T-helper 17 cell (primary cell): ENCODE results near the gene FBXL2. TPM values are rescaled to one million over a fixed set of nuclear protein-coding genes. Genes with fewer than 3 reads are reported as not detected.
A peak's percentile ranks its signal among the peaks of the same experiment; 100 is the strongest.
"Not testable (repeated sequence)": the region's sequence is repeated elsewhere in the genome, so short reads cannot be mapped to it uniquely, and the experiment has no call there.

Source experiments
- ATAC-seq: fragments of 150-1000 bp; cut with Tn5 transposase; 2 replicates; pipeline ENCODE4 v1.10.0; 2021; ENCODE audit warnings: mild to moderate bottlenecking, moderate library complexity
- DNase-seq, 3 donors: peaks; one replicate each; pipeline versions ENCODE4 v3.0.0 to v3.0.0-alpha.2; 2020 to 2021
- H3K9me3 ChIP-seq: one replicate; pipeline ENCODE4 v1.7.0; 2013; ENCODE audit warnings: low read length, mild to moderate bottlenecking; ENCODE audit not compliant: control insufficient read depth, poor library complexity, severe bottlenecking
- H3K27ac Mint-ChIP-seq: one replicate; pipeline ENCODE4 v1.8.0; 2022; ENCODE audit warnings: mild to moderate bottlenecking, moderate library complexity, mixed read lengths
- H3K27me3 Mint-ChIP-seq: one replicate; pipeline ENCODE4 v1.8.0; 2022; ENCODE audit warnings: mixed read lengths
- H3K36me3 Mint-ChIP-seq: one replicate; pipeline ENCODE4 v1.8.0; 2022; ENCODE audit warnings: low read depth, mixed read lengths
- H3K4me1 Mint-ChIP-seq: one replicate; pipeline ENCODE4 v1.8.0; 2022; ENCODE audit warnings: mild to moderate bottlenecking, mixed read lengths
- H3K4me3 Mint-ChIP-seq: one replicate; pipeline ENCODE4 v1.8.0; 2022; ENCODE audit warnings: mild to moderate bottlenecking, moderate library complexity, mixed read lengths
- total RNA-seq, 4 donors: library from RNA in 2 of 4; stranded (reverse) in 2 of 4; gene quantifications; one replicate each; pipeline ENCODE4 v1.2.3 and lab custom pipeline; 2022 to 2026

FBXL2 gene
- total RNA-seq, 2 donors from 2014 or later: not detected

DNA sequence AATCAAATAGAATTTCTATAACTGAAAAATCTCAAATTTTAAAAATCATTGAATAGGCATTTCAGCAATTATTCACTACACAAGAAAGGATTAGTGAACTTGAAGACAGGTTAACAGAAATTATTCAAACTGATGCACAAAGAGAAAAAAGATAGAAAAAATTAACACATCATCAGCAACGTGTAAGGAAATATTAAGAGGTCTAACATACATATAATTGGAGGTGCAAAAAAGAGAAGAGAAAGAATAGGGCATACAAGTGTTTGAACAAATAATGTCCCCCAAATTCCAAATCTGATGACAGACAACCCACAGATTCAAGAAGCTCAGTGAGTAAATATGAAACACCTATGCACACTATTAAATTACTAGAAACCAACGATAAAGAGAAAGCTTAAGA lies 57.1 kb downstream of the FBXL2 start:
- DNase-seq (no peak), ATAC-seq (no peak)
- peaks cover 3% of the 10 kb centered on the region for H3K36me3 Mint-ChIP-seq
- no peaks in the 10 kb centered on the region for H3K27me3 Mint-ChIP-seq
- H3K4me1 Mint-ChIP-seq: no peaks in the 10 kb centered on the region
- H3K9me3 ChIP-seq: peaks cover 2% of the 10 kb centered on the region
- H3K4me3 Mint-ChIP-seq: no peak overlapping the region
- no peak overlapping the region for H3K27ac Mint-ChIP-seq

DNA sequence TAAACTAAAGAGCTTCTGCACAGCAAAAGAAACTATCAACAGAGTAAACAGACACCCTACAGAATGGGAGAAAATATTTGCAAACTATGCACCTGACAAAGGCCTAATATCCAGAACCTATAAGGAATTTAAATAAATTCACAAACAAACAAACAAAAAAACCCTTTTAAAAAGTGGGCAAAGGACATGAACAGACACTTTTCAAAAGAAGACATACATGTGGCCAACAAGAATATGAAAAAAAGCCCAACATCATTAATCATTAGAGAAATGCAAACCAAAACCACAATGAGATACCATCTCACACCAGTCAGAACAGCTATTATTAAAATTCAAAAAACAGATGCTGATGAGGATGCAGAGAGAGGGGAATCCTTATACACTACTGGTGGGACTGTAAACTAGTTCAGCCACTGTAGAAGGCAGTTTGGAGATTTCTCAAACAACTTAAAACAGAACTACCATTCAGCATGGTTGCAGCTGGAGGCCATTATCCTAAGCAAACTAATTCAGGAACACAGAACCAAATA lies 61.8 kb downstream of the FBXL2 start:
- not testable (repeated sequence) for DNase-seq, H3K27ac Mint-ChIP-seq, H3K27me3 Mint-ChIP-seq, H3K36me3 Mint-ChIP-seq, ATAC-seq, H3K4me1 Mint-ChIP-seq, H3K9me3 ChIP-seq, H3K4me3 Mint-ChIP-seq

DNA sequence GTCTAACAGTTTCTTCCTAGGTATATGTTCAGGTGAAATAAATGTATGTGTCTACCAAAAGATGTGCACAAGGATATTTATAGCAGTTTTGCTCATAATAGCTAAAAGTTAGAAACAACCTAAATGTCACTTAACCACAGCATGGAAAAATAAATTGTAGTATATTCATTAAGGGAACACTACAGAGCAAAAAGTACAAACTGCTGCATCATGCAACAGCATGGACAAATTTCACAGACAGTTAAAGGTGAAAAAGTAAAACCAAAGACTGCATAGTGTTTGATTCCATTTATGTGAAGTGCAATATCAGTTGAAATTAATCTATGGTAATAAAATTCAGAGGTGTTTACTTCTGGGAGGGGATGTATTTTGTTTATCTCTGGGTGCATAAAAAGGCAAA lies 62.5 kb downstream of the FBXL2 start:
- no peaks in the 10 kb centered on the region for H3K4me1 Mint-ChIP-seq
- H3K4me3 Mint-ChIP-seq: no peak overlapping the region
- peaks cover 2% of the 10 kb centered on the region for H3K36me3 Mint-ChIP-seq
- DNase-seq: no peak
- H3K9me3 ChIP-seq: no peaks in the 10 kb centered on the region
- H3K27me3 Mint-ChIP-seq: no peaks in the 10 kb centered on the region
- no peak for ATAC-seq
- no peak overlapping the region for H3K27ac Mint-ChIP-seq

DNA sequence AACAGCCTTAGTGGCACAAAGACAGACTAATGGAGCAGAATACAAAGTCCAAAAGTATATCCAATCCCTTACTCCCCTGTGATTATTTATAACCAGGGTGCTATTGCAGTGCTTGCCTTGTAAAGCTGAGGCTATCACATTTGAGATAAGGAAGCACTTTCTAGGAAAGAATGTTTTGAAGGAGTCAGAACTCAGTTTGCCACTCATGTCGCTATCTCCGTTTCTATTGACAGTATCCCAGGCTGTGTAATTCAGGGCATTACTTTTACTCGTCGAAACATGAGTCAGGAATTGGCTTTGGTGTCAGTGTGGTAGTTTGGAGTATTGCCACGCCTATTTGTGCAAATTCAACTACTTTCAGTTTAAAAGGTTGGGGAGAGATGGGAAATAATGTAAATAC lies 78.4 kb downstream of the FBXL2 start:
- Mint-ChIP-seq H3K36me3 (no peaks in the 10 kb centered on the region), H3K27ac (no peak overlapping the region), H3K4me3 (no peak overlapping the region), H3K27me3 (peaks cover 16% of the 10 kb centered on the region), H3K4me1 (peaks cover 2% of the 10 kb centered on the region)
- ATAC-seq (no peak), DNase-seq (no peak)
- no peaks in the 10 kb centered on the region for H3K9me3 ChIP-seq

DNA sequence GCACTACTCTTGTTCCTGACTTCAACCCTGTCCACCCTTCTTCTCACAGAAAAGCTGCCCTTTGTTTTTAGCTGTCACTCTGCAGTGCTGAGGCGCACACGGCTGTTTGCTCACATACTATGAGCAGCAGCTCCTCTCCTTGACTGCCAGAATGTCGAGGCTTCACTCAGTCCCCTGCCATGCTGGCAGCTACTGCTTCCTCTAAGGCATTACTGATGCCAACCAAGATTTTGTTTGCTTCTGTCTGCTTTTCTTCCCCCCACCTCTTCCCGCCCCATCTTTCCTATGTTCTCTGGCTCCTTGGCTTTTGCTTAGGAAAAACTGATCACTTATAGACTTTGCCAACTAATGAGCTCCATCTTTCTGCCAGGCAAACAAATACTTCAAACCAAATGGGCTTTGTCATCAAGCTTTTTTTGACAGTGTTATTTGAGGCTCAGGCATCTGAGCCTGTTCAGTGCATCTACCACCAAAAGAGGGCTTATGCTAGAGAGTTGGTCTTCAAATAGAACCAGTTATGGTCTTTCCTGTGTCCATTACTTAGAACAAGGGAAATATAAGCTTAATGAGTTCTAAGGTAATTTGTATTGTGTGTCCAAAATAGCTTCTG lies 81.0 kb downstream of the FBXL2 start:
- no peaks in the 10 kb centered on the region for H3K9me3 ChIP-seq
- no peak overlapping the region for H3K4me3 Mint-ChIP-seq
- H3K27ac Mint-ChIP-seq: no peak overlapping the region
- no peak for ATAC-seq
- no peaks in the 10 kb centered on the region for H3K36me3 Mint-ChIP-seq
- no peak for DNase-seq
- peaks cover 21% of the 10 kb centered on the region for H3K27me3 Mint-ChIP-seq
- peaks cover 2% of the 10 kb centered on the region for H3K4me1 Mint-ChIP-seq

DNA sequence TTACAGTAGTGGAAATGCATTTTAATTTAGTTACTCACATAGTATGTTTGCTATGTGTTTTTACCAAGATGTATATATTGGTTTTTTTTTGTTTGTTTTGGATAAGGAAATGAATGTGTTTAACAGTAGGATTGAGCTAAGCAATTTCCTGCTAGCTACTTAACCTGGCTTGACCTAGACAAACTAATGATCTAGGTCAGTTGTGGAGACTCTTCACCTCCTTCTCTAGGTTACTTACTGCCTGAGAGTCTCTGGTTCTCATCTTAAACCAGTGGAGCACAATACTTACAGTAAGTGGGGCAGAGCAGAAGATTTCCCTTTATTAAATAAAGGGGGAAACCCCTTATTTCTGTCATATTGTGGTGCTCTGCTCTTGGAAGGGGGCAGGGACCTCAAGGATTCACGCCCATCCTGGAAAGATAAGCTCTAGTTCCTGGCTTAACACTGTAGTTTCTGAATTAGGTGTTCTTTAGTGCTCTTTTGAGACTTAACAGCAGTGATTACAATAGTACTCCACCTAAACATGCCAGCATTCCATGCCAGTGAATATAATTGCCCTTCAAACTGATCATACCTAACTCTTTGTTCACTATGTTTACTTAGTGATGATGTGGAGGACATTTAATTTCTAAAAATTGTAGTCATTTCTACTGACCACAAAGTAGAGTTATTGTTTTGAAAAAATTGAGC lies 83.0 kb downstream of the FBXL2 start:
- peaks cover 2% of the 10 kb centered on the region for H3K4me1 Mint-ChIP-seq
- no peak overlapping the region for H3K27ac Mint-ChIP-seq
- H3K9me3 ChIP-seq: no peaks in the 10 kb centered on the region
- DNase-seq (no peak), ATAC-seq (no peak)
- H3K27me3 Mint-ChIP-seq: peaks cover 21% of the 10 kb centered on the region
- no peak overlapping the region for H3K4me3 Mint-ChIP-seq
- no peaks in the 10 kb centered on the region for H3K36me3 Mint-ChIP-seq

DNA sequence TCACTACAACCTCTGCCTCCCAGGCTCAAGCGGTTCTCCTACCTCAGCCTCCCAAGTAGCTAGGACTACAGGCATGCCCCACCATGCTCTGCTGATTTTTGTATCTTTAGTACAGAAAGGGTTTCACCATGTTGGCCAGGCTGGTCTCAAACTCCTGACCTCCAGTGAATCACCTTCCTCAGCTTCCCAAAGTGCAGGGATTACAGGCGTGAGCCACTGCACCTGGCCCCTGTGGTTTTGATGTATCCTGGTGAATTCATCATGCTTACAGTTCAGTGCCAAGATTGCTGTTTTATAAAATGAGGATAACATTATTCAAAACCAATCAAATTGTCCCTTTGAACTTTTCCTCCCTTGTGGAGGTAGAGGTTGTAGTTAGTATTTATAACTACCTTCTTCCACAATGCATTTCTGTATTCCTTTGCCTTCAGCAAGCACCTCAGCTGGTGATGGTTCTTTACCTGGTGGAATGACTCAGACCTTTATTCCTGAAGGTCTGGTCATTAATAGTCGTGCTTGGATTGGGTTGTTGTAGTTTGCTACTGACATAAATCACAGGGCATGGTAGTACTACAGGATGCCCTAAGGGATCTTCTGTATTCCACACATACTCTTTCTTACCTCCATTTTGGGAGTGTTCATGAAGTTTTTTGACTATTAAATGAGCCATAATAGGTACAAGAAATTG lies 86.0 kb downstream of the FBXL2 start:
- H3K27me3 Mint-ChIP-seq: peaks cover 17% of the 10 kb centered on the region
- no peaks in the 10 kb centered on the region for H3K9me3 ChIP-seq
- no peak overlapping the region for H3K27ac Mint-ChIP-seq
- DNase-seq (no peak), ATAC-seq (no peak)
- no peak overlapping the region for H3K4me3 Mint-ChIP-seq
- H3K36me3 Mint-ChIP-seq: no peaks in the 10 kb centered on the region
- H3K4me1 Mint-ChIP-seq: peaks cover 2% of the 10 kb centered on the region

DNA sequence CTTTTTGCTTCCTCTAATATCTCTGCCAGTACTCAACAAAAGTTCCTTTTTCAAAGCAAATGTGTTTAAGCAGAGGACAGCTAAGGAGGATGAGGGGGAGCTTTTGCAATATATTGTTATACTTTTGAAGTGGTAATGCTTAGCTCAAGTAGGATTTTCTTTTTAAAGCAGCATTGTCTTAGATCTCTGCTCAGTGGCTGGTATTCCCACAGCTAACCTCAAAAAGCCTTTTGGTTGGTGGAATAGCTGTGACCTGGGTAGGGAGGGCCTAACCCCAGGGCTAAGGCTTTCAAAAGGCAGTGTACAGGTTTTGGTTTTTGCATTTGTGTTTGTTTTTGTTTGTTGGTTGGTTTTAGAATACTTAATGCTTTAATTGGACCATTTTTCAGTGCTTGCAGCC lies 86.8 kb downstream of the FBXL2 start:
- H3K4me1 Mint-ChIP-seq: peaks cover 2% of the 10 kb centered on the region
- no peak overlapping the region for H3K4me3 Mint-ChIP-seq
- H3K36me3 Mint-ChIP-seq: no peaks in the 10 kb centered on the region
- H3K27me3 Mint-ChIP-seq: peaks cover 19% of the 10 kb centered on the region
- no peaks in the 10 kb centered on the region for H3K9me3 ChIP-seq
- ATAC-seq: no peak
- H3K27ac Mint-ChIP-seq: no peak overlapping the region
- DNase-seq: no peak

DNA sequence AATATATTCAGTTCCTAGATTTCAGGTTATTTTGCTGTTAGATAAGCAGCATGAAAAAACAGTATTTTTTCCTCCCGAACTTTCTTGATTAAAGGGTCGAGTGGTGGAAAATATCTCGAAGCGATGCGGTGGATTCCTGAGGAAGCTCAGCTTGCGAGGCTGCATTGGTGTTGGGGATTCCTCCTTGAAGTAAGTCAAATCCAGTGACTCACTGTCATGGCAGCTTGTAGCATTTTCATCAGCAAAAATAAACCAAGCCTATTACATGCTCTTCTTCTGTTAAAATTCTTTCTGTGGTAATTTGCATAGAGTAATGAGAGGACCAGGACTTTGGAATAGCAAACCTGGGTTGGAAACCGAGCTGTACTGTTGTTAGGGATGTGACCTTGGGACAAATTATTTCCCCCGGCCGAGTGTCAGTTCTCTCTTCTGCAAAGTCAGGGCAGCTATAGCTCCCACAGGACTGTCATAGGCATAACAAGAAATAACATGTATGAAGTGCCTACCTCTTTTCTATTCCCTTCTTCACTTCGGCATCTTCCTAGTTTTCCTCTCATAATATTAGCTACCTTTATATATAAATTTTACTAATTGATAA lies 87.4 kb downstream of the FBXL2 start:
- Mint-ChIP-seq H3K27ac (no peak overlapping the region), H3K4me1 (peaks cover 2% of the 10 kb centered on the region), H3K4me3 (no peak overlapping the region), H3K27me3 (peaks cover 21% of the 10 kb centered on the region), H3K36me3 (no peaks in the 10 kb centered on the region)
- no peaks in the 10 kb centered on the region for H3K9me3 ChIP-seq
- no peak for DNase-seq
- no peak for ATAC-seq

DNA sequence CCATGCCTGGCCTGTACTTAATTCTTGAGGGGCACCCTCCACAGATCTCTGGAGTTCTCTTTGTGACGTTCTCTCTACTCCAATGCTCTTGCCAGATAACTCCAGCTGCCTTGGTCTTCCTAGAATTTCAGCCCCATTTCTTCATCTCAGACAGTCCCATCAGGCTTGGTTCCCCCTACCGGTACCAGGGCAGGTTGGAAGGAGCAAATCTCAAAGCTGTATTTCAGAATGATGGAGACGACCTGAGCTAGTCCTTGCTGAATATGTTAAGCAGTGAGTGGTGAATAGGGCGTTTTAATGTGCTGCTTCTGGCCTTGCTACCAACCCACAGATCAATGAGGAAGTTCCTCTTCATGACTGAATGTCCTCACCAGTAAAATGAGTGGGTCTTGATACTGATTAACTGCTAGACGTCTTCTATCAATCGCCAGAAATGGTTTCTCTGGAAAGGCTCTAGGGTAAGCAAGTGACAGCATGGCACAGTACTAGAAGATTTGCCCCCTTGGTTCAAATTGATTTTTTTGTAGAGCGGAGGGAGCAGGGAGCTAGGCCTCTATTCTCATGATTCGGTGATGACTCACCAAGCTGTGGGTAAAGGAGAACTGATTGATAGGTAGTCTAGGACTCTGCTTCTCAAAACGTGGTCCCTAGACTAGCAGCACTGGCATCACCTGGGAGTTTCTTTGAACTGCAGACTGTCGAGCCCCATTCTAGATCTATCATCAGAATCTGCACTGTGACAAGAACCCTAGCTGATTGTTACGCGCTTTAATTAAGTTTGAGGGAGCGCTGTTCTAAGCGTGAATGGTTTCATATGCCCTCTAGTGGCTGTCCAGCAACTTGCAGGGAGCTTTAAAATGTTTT lies 95.2 kb downstream of the FBXL2 start:
- Mint-ChIP-seq H3K4me1 (peaks cover 8% of the 10 kb centered on the region), H3K27ac (no peak overlapping the region), H3K4me3 (peak overlapping the region; percentile 36), H3K27me3 (peaks cover 32% of the 10 kb centered on the region), H3K36me3 (peaks cover 2% of the 10 kb centered on the region)
- DNase-seq (peak in 2 of 3 donors; percentile 13 to 14), ATAC-seq (peak; percentile 80)
- no peaks in the 10 kb centered on the region for H3K9me3 ChIP-seq

DNA sequence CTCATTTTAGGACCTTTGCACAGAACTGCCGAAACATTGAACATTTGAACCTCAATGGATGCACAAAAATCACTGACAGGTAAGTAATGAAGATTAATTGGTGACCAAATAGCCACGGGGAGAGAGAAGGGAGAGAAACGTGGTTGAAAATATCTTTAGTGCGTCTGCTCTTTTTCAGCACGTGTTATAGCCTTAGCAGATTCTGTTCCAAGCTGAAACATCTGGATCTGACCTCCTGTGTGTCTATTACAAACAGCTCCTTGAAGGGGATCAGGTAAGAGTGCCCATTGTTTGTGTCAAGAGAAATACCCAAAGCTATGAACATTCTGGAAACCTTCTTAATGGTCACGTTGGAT lies 95.8 kb downstream of the FBXL2 start:
- DNase-seq (no peak), ATAC-seq (no peak)
- Mint-ChIP-seq H3K4me1 (peaks cover 6% of the 10 kb centered on the region), H3K4me3 (peak overlapping the region; percentile 36), H3K27ac (no peak overlapping the region), H3K36me3 (peaks cover 2% of the 10 kb centered on the region), H3K27me3 (peaks cover 25% of the 10 kb centered on the region)
- no peaks in the 10 kb centered on the region for H3K9me3 ChIP-seq

DNA sequence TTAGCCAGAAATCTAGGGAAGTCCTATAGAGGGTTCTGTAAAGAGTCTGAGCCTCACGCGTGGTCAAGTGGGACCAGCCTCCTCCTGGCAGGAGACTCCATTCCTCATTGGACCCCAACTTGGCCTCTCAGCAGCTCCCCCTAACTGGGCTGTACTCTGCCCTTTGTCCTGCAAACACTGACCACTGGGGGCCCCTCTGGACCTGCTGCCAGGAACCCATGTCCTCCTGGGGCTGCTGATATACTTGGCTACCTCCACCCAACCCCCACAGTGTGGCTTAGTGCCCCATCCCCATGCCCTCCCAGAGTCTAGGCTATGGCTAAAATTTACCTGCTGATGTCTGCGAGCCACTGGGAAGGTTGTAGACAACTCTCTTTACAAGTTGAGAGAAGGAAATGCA lies 100.2 kb downstream of the FBXL2 start:
- H3K27me3 Mint-ChIP-seq: peaks cover 7% of the 10 kb centered on the region
- no peak overlapping the region for H3K4me3 Mint-ChIP-seq
- no peaks in the 10 kb centered on the region for H3K9me3 ChIP-seq
- peaks cover 6% of the 10 kb centered on the region for H3K4me1 Mint-ChIP-seq
- H3K36me3 Mint-ChIP-seq: peaks cover 2% of the 10 kb centered on the region
- no peak overlapping the region for H3K27ac Mint-ChIP-seq
- ATAC-seq: no peak
- DNase-seq: no peak

DNA sequence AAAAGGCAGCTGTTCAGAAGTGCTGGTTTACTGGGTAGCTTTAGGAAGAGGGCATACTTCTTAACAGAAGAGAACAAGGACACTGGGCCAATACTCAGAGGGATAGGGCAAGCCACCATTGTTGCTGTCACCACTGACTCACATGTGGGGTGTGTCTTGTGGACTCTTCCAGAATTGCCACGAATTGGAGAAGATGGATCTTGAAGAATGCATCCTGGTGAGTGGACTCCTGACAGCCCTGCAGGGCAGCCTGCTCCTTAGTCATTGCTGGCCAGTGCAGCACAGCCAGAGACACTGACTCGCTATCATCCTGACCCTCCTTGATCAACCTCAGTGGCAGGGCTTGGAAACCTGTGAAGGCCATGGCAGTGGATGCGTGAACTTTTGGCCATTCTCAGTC lies 100.7 kb downstream of the FBXL2 start:
- ATAC-seq (no peak), DNase-seq (no peak)
- Mint-ChIP-seq H3K4me1 (peaks cover 4% of the 10 kb centered on the region), H3K27me3 (peaks cover 3% of the 10 kb centered on the region), H3K4me3 (no peak overlapping the region), H3K27ac (no peak overlapping the region), H3K36me3 (peaks cover under 1% of the 10 kb centered on the region)
- no peaks in the 10 kb centered on the region for H3K9me3 ChIP-seq
